Lower leg skin (tissue), 3 donors: ENCODE measurements around the gene HOXA13.

Source experiments
- POLR2A ChIP-seq, 2 donors: fragments of 450-650 bp; IDR thresholded peaks; one replicate each; pipeline ENCODE4 v1.6.1; 2016 to 2017; ENCODE audit warnings: antibody characterized with exemption in 2 of 2, mild to moderate bottlenecking in 1 of 2, moderate library complexity in 1 of 2
- TF ChIP-seq, protein P1 (sequence below), 3 donors: fragments of 450-650 bp; IDR thresholded peaks; one replicate each; pipeline ENCODE4 v1.5.1; 2016; ENCODE audit warnings: antibody characterized with exemption in 3 of 3, mild to moderate bottlenecking in 3 of 3, moderate library complexity in 2 of 3

- TF ChIP-seq, protein P1, sequence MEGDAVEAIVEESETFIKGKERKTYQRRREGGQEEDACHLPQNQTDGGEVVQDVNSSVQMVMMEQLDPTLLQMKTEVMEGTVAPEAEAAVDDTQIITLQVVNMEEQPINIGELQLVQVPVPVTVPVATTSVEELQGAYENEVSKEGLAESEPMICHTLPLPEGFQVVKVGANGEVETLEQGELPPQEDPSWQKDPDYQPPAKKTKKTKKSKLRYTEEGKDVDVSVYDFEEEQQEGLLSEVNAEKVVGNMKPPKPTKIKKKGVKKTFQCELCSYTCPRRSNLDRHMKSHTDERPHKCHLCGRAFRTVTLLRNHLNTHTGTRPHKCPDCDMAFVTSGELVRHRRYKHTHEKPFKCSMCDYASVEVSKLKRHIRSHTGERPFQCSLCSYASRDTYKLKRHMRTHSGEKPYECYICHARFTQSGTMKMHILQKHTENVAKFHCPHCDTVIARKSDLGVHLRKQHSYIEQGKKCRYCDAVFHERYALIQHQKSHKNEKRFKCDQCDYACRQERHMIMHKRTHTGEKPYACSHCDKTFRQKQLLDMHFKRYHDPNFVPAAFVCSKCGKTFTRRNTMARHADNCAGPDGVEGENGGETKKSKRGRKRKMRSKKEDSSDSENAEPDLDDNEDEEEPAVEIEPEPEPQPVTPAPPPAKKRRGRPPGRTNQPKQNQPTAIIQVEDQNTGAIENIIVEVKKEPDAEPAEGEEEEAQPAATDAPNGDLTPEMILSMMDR (IDR thresholded peaks at IDR 0.05), result no peak
- TF ChIP-seq POLR2A (IDR thresholded peaks at IDR 0.05), result no peak
Observed at GRCh38 chr7:27189997-27190748, 9.7 kb downstream of the HOXA13 start.
